Vagina (tissue), 2 donors: ENCODE data around the gene HOTAIR. TPM values are rescaled to one million over a fixed set of nuclear protein-coding genes. Genes with fewer than 3 reads are reported as not detected.
A peak's percentile ranks its signal among the peaks of the same experiment; 100 is the strongest.

Source experiments
- DNase-seq, 2 donors: peaks; one replicate each; pipeline ENCODE4 v3.0.0-alpha.2; 2017; ENCODE audit errors: extremely low spot score in 2 of 2
- H3K27ac ChIP-seq: fragments of 200-600 bp; sonication (generic); one replicate; pipeline ENCODE4 v1.5.1; 2019
- H3K27me3 ChIP-seq: fragments of 200-600 bp; sonication (generic); one replicate; pipeline ENCODE4 v1.5.1; 2019
- H3K36me3 ChIP-seq, 2 donors: fragments of 200-600 bp; sonication (generic); one replicate each; pipeline ENCODE4 v1.5.1; 2017 to 2019
- H3K4me1 ChIP-seq: fragments of 200-600 bp; sonication (generic); one replicate; pipeline ENCODE4 v1.5.1; 2019
- H3K4me3 ChIP-seq, 2 donors: fragments of 200-600 bp; sonication (generic); 1 replicate in 1 of 2; 2 replicates in 1 of 2; pipeline ENCODE4 v1.5.1; 2016 to 2019
- H3K9me3 ChIP-seq: fragments of 200-600 bp; sonication (generic); one replicate; pipeline ENCODE4 v1.5.1; 2019
- POLR2A ChIP-seq, 2 donors: fragments of 450-650 bp; IDR thresholded peaks; one replicate each; pipeline ENCODE4 v1.6.1; 2017; ENCODE audit warnings: antibody characterized with exemption in 2 of 2, mild to moderate bottlenecking in 2 of 2, moderate library complexity in 2 of 2
- POLR2AphosphoS5 ChIP-seq, 2 donors: sonication (generic); formaldehyde crosslinking; IDR thresholded peaks; one replicate each; pipeline ENCODE4 v1.9.0; 2017; ENCODE audit warnings: antibody characterized with exemption in 2 of 2, mild to moderate bottlenecking in 2 of 2, low read depth in 1 of 2; ENCODE audit not compliant: insufficient read depth in 1 of 2
- intact Hi-C: fragments of 100-400 bp; cut with DNase I; formaldehyde crosslinking; loops from one replicate; pipeline ENCODE4 v1.15.1; 2023
- total RNA-seq: library from RNA; depleted of rRNA; stranded (reverse); fragments of >200 nt; gene quantifications from one replicate; pipeline ENCODE4 v1.2.3, GENCODE V29; 2016
- TF ChIP-seq, protein P1 (sequence below), 3 experiments: fragments of 450-650 bp in 2 of 3; fragments of 200-600 bp in 1 of 3; sonication (generic) in 1 of 3; IDR thresholded peaks; one replicate each; pipeline ENCODE4 v1.5.1; 2017 to 2019; ENCODE audit warnings: antibody characterized with exemption in 3 of 3, mild to moderate bottlenecking in 2 of 3, moderate library complexity in 2 of 3

The HOTAIR gene
- total RNA-seq, 1 donor from 2014 or later, result not detected

DNA sequence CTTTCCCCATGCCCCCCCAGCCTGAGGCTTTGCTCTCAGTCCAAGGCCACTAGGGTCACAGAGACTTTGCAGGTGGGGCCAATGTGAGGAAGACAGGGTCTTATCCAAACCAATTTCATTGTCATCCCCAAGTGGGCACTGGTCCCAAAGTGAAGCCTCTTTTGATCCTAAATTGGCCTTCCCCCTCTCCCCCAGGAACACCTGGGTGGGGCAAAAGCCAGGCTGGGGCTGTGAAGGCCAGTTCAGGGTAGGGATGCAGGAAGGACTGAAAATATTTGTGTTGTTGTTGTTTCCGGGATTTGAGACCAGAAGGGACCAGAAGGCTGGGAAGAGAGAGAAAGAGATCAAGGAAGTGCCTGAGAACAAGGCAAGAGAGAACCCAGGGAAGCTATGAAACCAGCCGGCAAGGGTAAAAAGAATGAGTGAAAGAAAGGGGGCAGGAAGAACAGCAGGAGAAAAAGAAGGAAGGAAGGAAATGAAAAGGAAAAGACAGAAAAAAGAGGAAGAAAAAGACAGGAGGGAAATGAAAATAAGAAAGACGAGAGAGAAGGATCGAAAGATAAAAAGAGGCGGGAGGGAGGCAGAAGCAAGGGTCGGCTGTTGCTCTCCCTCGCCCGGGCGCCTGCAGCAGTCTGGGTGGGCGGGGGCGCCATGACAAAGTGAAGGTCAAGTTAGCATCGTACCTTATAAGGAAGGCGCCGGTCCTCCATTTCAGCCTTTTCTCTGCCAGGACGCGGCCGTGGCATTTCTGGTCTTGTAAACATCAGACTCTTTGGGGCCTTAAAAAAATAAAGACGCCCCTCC lies 9.3 kb downstream of the HOTAIR start:
- TF ChIP-seq, protein P1, sequence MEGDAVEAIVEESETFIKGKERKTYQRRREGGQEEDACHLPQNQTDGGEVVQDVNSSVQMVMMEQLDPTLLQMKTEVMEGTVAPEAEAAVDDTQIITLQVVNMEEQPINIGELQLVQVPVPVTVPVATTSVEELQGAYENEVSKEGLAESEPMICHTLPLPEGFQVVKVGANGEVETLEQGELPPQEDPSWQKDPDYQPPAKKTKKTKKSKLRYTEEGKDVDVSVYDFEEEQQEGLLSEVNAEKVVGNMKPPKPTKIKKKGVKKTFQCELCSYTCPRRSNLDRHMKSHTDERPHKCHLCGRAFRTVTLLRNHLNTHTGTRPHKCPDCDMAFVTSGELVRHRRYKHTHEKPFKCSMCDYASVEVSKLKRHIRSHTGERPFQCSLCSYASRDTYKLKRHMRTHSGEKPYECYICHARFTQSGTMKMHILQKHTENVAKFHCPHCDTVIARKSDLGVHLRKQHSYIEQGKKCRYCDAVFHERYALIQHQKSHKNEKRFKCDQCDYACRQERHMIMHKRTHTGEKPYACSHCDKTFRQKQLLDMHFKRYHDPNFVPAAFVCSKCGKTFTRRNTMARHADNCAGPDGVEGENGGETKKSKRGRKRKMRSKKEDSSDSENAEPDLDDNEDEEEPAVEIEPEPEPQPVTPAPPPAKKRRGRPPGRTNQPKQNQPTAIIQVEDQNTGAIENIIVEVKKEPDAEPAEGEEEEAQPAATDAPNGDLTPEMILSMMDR (IDR thresholded peaks at IDR 0.05), result no peak
- TF ChIP-seq POLR2A (IDR thresholded peaks at IDR 0.05) (no peak), POLR2AphosphoS5 (IDR thresholded peaks at IDR 0.05; ENCODE audit: insufficient read depth in 1 of 2, low read depth in 1 of 2) (no peak)
- no peak for DNase-seq
- intact Hi-C loops, result no loop called here
- no peaks in the 10 kb centered on the region for H3K4me1 ChIP-seq
- no peak overlapping the region for H3K27ac ChIP-seq
- H3K4me3 ChIP-seq, result peak overlapping the region; percentile 6 to 19
- no peaks in the 10 kb centered on the region for H3K36me3 ChIP-seq
- H3K27me3 ChIP-seq, result peaks cover 11% of the 10 kb centered on the region
- no peaks in the 10 kb centered on the region for H3K9me3 ChIP-seq

DNA sequence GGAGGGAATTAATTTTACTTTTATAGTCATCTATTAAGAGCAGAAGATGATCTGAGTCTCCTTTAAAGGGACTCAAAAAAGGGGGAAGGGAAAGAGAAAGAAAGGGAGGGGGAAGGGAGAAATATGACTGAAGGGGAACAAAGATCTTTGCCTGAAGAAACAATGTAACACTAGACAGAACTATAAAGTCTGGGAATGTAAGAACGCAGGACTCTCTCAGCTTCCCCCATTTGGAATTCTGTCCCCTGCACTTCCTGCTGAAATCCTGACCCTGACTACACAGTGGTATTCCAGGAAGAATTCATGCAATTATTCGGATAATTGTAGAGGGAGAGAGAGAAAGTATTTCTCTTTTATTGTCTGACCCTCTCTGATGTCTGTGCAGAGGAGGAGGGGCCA lies 10.4 kb downstream of the HOTAIR start:
- H3K4me1 ChIP-seq, result no peaks in the 10 kb centered on the region
- DNase-seq, result no peak
- no peak overlapping the region for H3K27ac ChIP-seq
- no peaks in the 10 kb centered on the region for H3K9me3 ChIP-seq
- H3K36me3 ChIP-seq, result no peaks in the 10 kb centered on the region
- intact Hi-C loops, result no loop called here
- no peak overlapping the region for H3K4me3 ChIP-seq
- peaks cover 12% of the 10 kb centered on the region for H3K27me3 ChIP-seq
- TF ChIP-seq POLR2A (IDR thresholded peaks at IDR 0.05) (no peak), POLR2AphosphoS5 (IDR thresholded peaks at IDR 0.05; ENCODE audit: insufficient read depth in 1 of 2, low read depth in 1 of 2) (no peak)
- TF ChIP-seq, protein P1 (IDR thresholded peaks at IDR 0.05), result no peak

DNA sequence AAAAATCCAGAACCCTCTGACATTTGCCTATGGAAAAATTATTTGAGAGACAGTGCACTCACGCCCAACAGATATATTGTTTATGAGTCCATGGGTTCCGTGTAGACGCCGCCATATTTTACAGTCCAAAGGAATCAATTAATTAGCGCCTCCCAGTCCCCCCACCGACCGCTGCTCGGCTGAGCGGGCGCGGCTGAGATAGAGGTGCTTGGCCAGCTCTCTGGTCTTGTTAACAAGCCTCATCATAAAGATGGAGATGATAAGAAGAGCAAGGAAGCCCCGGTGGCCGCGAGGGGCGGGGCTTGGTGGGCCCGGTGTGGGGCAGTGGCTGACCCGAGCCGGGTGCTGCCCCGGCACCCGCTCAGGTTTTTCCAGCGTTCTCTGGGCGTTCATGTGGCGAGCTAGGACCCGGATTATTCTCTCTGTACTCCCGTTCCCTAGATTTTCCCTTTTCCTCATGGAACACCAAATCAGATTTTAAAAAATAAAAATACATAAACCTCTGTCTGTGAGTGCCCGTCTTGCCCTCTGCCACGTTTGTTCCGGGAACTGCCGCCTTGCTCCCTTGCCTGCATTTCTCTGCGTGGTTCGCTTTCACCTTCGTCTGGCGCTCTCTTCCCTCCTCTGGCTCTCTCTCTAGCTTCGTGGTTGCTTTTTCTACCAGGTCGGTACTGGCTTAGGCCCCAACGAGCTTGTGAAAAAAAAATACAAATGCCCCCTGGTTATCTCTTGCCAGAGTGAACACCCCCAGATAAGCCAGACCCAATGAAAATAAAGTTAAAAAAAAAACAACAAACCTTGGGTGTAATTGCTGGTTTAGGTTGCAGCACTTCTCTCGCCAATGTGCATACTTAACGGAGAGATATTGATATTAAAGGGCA lies 11.1 kb downstream of the HOTAIR start:
- DNase-seq, result no peak

DNA sequence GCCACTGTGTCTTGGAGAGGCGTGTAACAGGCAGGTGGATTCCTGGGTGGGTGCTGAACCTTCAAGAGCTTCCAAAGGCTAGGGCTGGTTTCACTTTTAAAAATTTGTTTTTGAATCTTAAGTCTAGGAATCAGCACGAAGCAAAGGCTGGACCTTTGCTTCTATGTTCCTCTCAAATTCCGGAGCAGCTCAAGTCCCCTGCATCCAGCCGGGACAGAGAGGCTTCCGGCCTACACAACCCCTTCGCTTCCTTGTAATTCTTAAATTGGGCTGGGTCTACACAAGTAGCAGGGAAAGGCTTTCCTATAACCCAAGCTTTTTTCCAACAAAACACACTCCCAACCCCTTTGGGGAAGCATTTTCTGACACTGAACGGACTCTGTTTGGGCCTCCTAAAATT lies 11.7 kb downstream of the HOTAIR start:
- TF ChIP-seq POLR2A (IDR thresholded peaks at IDR 0.05) (no peak), POLR2AphosphoS5 (IDR thresholded peaks at IDR 0.05; ENCODE audit: insufficient read depth in 1 of 2, low read depth in 1 of 2) (no peak)
- TF ChIP-seq, protein P1 (IDR thresholded peaks at IDR 0.05), result no peak
- no peaks in the 10 kb centered on the region for H3K36me3 ChIP-seq
- H3K4me1 ChIP-seq, result no peaks in the 10 kb centered on the region
- no peak for DNase-seq
- no peak overlapping the region for H3K27ac ChIP-seq
- no peaks in the 10 kb centered on the region for H3K9me3 ChIP-seq
- intact Hi-C loops, result no loop called here
- no peak overlapping the region for H3K4me3 ChIP-seq
- peaks cover 12% of the 10 kb centered on the region for H3K27me3 ChIP-seq

More for the DNA sequence above, 11.1 kb downstream of the HOTAIR start:
- no peaks in the 10 kb centered on the region for H3K9me3 ChIP-seq
- H3K4me1 ChIP-seq, result no peaks in the 10 kb centered on the region
- intact Hi-C loops, result no loop called here
- H3K4me3 ChIP-seq, result no peak overlapping the region
- no peak overlapping the region for H3K27ac ChIP-seq
- H3K27me3 ChIP-seq, result peaks cover 12% of the 10 kb centered on the region
- no peaks in the 10 kb centered on the region for H3K36me3 ChIP-seq
- TF ChIP-seq, protein P1 (IDR thresholded peaks at IDR 0.05), result no peak
- TF ChIP-seq POLR2AphosphoS5 (IDR thresholded peaks at IDR 0.05; ENCODE audit: insufficient read depth in 1 of 2, low read depth in 1 of 2) (no peak), POLR2A (IDR thresholded peaks at IDR 0.05) (no peak)
